Central memory CD4-positive, alpha-beta T cell (primary cell): Measurements from ENCODE around the gene SIPA1L3.
A peak's percentile ranks its signal among the peaks of the same experiment; 100 is the strongest.

ENCODE experiments used
- DNase-seq: peaks from one replicate; pipeline ENCODE4 v3.0.0; 2022

Gene SIPA1L3

DNA sequence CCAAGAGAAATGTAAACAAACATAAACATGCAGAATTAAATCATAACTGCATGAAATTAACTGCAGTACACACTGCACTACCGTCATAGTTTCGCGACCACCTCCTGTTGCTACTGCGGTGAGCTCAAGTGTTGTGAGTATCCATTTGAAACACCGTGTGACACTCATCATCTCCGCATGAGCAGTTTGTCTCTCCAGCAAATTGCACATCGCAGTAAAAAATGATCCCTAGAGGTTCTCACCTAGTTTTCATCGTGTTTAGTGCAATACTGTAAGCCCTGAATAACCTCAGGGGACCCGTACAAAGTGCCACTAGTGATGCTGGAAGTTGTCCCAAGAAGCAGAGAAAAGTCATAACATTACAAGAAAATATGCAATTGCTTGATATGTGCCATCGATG, 169.3 kb downstream of the SIPA1L3 start:
- DNase-seq: no peak

DNA sequence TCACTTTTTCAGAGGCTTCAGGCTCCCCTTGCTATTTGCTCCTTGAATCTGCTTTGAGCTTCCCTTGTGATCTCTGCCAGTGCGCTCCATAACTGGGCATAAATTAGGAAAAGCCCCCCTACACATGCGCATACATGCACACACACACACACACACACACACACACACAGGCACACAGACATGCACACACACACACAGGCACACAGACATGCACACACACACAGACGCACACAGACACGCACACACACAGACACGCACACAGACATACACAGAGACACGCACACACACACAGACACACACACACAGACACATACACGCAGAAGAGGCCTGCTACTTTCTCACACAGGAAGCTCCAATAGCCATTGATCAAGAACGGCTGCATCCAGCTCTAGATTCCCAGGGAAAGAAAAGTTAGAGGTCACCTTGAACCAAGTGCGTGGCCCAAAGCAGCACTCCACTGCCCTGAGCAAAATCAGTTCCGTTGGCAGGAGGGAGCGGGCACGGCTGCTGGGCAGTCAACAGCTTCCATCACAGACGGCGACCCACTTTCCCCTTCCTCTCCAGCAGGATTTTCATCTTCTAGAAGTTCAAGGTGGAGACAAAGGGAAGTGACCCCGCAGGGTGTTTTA, 171.4 kb downstream of the SIPA1L3 start:
- no peak for DNase-seq

DNA sequence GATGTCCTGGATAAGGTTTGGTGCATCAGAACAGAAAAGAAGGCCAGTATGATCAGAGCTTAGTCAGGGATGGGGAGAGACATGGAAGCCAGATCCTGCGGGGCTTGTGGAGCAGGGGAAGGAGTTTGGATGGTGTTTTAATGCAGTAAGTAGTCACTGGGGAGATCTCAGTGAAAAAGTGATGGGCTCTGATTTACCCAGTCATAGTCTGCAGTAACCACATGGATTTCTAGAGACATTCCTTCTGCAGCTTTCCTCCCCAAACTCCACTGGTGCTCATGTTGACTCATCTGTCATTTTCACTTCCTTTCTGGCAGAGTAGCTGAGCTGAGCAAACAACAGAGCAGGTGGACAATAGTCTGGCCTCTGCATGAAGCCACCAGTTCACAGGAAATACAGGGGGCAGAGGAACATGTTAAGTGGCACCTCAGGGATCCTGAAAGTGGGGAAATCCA, 172.9 kb downstream of the SIPA1L3 start:
- DNase-seq: no peak

DNA sequence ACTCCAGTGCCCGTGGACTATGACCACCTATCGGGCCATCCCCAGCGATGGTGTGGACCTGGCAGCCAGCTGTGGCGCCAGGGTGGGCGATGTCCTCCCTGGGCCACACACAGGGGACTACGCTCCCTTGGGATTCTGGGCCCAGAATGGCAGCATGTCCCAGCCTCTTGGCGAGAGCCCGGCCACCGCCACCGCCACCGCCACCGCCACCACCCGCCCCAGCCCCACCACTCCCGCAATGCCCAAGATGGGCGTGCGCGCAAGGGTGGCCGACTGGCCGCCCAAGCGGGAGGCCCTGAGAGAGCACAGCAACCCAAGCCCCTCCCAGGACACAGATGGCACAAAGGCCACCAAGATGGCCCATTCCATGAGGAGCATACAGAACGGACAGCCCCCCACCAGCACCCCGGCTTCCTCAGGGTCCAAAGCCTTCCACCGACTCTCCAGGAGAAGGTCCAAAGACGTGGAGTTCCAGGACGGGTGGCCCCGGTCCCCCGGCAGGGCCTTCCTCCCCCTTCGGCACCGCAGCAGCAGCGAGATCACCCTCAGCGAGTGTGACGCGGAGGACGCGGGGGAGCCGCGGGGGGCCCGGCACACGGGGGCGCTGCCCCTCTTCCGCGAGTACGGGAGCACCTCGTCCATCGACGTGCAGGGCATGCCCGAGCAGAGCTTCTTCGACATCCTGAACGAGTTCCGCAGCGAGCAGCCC, 174.7 kb downstream of the SIPA1L3 start:
- no peak for DNase-seq

DNA sequence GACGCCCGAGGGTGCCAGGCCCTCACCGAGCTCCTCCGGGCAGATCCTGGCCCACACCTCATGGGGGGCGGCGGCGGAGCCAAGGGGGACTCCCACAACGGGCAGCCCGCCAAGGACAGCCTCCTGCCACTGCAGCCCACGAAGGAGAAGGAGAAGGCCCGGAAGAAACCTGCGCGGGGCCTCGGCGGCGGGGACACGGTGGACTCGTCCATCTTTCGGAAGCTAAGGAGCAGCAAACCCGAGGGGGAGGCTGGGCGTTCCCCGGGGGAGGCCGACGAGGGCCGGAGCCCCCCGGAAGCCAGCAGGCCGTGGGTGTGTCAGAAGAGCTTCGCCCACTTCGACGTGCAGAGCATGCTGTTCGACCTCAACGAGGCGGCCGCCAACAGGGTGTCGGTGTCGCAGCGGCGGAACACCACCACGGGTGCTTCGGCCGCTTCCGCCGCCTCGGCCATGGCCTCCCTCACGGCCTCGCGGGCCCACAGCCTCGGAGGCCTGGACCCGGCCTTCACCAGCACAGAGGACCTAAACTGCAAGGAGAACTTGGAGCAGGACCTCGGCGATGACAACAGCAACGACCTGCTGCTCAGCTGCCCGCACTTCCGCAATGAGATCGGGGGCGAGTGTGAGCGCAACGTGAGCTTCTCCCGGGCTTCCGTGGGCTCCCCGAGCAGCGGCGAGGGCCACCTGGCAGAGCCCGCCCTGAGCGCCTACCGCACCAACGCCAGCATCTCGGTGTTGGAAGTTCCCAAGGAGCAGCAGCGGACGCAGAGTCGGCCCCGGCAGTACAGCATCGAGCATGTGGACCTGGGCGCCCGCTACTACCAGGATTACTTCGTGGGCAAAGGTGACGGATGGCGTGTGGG, 175.5 kb downstream of the SIPA1L3 start:
- DNase-seq: no peak

DNA sequence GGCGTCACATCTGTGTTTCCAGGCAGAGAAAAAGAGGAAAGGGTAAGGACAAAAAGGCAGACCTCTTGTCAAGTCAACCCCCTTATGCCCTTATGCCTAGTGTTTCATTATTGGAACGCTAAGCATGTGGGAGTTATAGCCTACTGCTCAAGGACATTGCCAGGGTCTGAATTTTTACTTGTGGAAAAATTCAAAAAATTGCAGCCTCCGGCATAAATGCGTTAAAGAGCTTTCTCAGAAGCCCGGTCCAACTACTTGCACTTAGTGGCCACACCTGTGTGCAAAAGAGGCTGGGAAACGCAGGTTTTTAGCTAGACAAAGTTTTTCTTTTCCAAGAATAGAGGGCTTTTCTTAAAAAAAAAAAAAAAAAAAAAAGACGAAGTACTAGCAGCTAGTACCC, 177.2 kb downstream of the SIPA1L3 start:
- no peak for DNase-seq

DNA sequence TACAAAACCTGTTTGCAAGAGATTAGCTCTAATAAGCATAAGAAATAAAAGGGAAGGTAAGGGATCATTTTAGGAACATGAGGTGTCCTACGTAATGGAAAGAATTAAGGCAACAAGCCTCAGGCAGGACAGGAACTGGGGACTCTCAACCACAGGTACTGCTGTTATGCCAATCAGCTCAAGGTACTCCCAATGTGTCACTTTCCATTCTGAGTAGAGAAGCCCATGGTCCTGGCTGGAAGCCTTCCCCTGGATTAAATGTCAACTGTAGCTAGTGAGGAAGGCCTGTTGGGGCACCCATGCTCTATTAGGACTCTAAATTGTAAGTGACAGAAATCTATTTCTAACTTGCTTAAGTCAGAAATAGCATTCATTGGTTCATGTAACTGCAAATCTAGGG, 182.4 kb downstream of the SIPA1L3 start:
- DNase-seq: no peak

DNA sequence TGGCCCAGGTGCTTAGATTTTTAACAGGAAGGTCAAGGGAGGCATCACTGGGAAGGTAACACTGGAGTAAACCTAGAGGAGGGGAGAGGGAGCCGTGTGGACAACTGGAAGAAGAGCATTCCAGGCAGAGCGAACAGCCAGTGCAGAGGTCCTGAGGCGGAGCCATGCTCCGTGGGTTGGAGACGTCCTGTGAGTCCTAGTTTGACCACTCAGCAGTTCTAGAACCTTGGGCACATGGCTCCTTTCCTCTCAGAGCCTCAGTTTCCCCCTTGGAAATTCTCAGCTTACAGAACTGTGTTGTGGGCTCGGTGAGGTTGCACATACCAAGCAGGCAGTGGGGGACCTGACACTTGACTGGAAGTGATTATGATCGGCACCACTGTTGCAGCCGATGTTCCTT, 186.1 kb downstream of the SIPA1L3 start:
- no peak for DNase-seq

DNA sequence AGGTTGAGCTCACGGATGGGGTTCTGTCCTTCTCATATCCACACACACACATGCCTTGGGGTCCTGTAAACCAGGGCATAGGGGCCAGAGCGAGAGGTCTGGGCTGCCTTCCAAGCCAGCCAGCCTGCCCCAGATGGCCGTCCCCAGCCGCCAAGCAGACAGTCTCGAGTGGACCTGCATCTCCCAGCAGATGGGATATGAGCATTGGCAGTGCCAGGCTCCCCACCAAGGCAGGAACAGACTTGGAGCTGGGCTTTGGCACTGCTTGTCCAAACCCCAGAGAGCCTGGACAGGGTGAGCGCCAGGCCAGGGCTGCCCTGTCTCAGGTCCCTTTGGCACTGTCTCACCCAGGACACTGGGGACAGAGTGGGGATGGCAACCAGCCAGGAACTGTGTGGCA, 186.6 kb downstream of the SIPA1L3 start:
- no peak for DNase-seq

DNA sequence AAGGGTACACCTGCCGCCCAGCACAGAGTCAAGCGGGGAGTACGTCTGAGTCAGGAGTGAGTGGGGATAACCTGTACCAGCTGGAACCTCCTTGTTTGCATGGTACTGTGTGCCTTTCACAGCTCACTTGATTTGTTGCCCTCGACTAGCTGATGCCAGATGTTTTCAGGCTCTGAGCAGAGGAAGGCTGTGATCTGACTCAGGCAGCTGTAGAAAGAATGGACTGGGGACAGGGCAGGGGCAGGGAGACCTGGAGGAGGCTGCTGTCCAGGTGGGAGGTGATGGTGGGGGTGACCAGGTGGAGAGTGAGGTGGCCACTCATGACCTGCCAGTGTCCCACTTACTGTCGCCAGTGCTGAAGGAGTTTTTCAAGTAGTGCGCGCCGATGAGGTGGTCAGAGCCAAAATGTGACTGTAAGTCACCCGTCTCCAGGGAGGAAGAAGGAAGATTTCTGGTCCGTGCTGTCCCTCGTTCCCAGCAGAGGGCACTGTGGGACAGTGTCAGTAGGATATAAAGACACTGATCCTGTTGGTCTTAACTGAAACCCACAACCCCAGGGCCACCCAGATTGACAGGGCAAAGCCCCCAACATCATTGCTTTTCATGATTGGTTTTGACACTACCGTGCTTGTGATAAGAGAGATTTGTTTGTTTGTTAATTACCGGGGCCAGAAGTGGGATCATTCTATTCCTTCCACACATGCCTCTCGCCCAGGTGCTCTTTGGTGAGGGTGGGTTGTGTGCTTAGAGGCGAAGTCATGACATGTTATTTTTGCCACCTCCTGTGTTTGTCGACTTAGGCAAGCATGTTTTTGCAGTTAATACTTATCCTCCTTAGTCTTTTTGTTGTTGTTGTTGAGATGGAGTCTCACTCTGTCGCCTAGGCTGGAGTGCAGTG, 188.7 kb downstream of the SIPA1L3 start:
- peak; percentile 24 for DNase-seq

DNA sequence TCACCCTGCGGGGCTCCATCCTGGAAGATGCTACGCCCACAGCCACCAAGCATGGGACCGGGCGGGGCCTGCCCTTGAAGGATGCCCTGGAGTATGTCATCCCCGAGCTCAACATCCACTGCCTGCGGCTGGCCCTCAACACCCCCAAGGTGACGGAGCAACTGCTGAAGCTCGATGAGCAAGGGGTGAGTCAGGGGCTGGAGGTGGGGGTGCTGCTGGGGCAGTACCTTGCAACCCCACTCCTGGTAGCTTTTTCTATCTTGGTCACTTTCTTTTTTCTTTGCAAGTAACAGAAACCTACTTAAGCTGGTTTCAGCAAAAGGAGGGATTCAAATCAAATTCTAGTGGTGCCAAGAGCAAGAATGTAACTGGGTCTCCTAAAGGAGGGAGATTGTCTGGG, 193.0 kb downstream of the SIPA1L3 start:
- no peak for DNase-seq

DNA sequence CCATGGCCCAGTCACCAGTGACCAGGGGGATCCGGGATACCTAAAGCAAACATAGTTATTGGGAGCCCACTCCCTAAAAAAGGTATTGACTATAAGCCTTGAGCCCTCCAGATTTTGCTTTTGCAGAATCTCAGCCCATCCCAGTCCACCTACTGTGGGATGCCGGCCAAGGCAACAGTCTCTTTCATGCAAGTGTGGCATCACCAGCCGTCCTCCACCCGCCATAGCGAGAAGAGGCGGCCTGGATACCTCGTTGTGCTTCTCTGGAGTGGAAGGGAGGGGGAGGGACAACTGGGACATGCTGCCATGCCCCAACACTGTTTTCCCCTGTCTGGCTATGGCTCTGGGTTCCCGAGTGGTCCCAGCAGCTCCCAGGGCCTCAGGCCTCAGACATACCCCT, 193.6 kb downstream of the SIPA1L3 start:
- no peak for DNase-seq

DNA sequence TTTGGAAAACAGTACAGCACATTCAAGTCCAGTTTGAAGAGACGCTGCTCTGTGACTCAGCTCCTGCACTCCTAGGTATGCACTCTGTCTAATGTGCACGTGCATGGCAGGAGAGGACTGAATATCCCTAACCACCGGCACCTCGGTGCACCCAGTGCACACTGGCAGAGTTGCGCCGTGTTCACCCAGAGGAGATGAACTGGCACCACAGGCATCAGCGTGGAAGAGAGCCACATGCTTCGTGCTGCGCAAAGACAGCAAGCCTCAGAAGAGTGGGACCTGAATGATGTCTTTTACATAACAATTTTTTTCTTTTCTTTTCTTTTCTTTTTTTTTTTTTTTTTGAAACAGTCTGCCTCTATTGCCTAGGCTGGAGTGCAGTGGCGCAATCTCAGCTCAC, 194.7 kb downstream of the SIPA1L3 start:
- DNase-seq: no peak

DNA sequence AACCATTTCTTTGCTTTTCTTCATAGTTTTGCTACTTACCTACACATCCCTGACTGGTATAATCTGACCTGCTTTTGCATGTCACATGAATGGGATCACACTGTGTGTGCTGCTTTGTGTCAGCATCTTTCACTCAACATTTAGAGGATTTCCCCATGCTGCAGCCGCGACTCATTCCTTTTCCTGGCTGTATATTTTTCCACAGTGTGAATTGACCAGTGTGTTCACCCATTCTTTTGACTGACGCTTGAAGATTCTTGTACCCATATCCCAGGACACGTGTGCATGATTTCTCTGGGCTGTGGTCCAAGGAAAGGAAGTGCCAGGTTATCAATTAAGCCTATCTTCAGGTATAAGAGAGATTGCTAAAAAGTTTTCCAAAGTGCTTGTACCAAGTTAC, 198.6 kb downstream of the SIPA1L3 start:
- DNase-seq: no peak

DNA sequence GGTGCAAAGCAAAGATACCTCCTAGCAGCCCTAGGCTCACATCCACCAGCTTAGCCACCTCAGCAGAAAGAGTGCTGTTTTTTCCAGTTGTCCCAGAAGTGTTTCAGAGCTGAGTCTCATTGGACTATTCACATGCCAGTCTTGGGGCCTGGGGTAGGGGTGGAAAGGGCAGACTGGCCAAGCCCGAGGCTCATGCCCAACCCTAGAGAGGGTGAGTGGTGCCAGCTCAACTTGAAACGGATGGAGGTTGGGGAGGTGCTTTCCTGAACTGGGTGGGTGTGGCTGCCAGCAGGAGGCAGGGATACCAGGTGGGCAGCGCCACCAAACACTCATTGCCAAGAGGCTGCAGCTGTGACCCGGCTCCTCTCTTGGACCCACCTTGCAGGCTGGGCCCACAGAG, 200.1 kb downstream of the SIPA1L3 start:
- DNase-seq: no peak

DNA sequence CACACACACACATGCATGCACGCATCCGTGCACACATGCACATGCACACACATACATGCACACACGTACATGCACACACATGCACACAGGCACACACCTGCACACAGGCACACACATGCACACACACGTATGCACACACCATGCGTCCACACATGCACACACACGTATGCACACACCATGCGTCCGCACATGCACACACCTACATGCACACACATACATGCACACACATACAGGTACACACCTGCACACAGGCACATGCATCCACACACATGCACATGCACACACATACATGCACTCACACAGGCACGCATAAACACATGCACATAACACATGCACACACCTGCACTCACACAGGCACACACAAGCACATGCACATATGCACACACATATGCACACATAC, 204.9 kb downstream of the SIPA1L3 start:
- no peak for DNase-seq

DNA sequence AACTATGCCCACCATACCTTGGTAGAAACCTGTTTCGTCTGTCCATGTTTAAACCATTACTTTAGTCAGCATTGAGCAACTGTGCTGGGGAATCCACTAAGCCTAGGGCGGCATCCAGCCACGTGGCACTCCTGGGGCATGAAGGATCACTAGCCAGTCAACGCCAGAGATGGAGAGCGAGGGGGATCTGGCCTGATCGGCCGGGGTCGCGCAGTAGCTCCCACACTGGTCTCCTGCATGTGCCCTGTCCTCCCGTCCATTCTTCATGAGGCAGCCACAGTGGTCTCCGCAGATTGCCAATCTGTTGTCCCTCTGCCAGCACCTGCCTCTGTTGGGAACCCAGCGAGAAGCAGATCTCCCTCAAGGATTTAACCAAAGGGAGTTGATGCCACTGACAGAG, 207.6 kb downstream of the SIPA1L3 start:
- DNase-seq: no peak

DNA sequence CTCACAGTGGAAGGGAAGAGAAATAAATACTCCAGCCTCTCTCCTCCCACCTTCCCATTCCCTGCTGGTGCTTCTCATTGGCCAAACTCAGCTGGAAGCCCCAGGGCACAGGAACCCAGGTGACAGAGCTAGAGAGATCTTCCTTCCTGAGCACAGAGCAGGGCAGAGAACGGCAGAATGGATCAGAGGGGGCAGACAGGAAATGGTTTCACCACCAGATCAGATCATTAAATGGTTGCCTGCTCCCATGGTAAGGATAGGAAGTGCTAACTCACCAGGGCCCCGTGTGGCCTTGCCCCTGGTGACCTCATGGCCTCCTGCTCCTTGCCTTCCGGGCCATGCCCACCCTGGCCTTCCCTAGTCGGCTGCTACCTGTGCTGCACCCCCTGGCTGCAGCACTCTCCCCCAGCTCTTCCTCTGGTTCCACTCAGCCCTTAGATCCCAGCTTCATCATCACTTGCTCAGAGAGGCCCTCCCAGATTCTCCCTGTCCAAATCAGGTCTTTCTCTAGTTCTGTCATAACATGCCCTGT, 208.3 kb downstream of the SIPA1L3 start:
- DNase-seq: no peak

DNA sequence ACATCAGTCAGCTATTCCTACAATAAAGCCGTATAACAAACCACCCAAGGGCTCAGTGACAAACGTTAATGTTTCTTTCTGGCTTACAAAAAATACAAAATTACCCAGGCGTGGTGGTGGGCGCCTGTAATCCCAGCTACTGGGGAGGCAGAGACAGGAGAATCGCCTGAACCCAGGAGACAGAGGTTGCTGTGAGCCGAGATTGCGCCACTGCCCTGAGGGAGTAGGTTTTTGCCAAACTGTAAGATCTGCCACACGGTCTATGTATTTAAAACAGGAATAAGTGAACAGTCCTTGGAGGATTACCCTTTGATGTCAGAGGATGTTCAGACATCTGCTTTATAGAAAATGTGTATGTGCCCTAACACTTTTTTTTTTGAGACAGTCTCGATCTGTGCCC, 211.2 kb downstream of the SIPA1L3 start:
- no peak for DNase-seq

DNA sequence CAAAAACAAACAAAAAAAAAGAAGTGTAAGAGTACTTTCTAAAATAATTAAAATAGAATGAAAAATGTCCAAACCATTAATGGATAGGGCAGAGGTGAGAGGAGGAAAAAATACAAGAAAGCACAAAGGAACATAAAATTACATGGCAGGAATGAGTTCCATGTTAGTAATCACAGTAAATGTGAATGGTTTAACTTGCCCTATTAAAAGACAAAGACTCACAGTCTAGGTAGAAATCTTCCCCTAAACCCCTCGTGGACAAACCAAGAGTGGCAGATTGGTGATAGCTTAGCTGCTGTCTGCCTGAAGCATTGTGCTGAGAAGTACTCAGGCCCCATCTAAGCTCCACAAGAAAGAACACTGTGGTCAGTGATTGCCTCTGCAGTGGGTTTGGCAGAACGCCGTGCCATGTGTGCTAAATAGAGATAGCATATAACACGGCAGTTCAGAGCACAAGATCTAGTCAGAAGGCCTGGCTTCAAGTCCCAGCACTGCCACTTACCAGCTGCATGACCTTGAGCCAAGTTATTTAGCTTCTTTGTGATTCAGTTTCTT, 213.5 kb downstream of the SIPA1L3 start:
- DNase-seq: no peak

DNA sequence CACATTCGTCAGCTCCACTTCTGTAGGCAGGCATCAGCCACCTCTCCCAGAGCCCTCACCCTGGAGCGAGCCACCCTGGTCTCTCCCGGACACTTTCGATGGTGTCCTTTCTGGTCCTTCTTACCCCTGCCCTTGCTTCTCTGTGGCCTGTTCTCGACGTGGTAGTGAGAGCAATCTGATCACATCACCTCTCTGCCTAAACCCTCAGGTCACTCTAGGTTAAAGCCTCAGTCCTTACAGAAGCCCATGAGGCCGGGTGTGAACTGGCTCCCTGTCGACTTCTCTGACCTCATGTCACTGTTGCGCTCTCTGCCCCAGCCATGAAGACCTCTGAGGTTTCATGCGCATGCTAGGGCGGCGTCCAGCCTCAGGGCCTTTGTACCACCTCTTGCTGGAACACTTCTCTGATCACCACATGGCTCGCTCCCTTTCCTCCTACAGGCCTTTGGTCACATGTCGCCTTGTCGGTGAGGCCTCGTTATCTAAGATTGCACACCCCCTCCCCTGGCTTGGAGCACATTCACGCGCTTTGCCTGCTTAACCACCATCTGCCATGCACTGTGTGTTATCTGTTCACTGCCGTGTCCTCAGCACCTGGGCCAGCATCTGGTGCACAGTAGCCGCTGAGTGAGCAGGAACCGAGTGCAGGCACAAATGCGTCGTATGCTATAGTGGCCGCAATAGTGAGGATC, 215.5 kb downstream of the SIPA1L3 start:
- no peak for DNase-seq

DNA sequence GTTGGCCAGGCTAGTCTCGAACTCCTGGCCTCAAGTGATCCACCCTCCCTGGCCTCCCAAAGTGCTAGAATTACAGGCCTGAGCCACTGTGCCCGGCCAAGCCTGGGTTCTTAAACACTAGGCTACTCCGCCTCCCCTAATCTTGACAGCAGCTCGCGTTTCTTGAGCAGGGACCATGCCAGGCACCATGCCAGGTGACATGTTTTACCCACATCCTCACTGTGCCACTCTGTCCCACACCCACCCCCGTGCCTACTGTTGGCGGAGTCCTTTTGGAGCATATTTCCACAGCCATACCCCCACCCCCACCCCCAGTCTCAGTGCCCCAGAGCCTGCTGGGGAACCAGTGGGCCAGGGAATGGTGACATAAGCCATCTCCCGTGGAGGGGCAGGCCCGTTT, 218.2 kb downstream of the SIPA1L3 start:
- DNase-seq: no peak
